HL-60/S4 (cell line): ENCODE measurements around the gene RMND5B.
"Not testable (repeated sequence)": the region's sequence is repeated elsewhere in the genome, so short reads cannot be mapped to it uniquely, and the experiment has no call there.

Experiments
- in situ Hi-C: fragments of 300-500 bp; cut with MboI; formaldehyde crosslinking; loops from 2 replicates; pipeline ENCODE4 v1.14.3; 2022; ENCODE audit warnings: low sequenced_read_pairs

The RMND5B gene

DNA sequence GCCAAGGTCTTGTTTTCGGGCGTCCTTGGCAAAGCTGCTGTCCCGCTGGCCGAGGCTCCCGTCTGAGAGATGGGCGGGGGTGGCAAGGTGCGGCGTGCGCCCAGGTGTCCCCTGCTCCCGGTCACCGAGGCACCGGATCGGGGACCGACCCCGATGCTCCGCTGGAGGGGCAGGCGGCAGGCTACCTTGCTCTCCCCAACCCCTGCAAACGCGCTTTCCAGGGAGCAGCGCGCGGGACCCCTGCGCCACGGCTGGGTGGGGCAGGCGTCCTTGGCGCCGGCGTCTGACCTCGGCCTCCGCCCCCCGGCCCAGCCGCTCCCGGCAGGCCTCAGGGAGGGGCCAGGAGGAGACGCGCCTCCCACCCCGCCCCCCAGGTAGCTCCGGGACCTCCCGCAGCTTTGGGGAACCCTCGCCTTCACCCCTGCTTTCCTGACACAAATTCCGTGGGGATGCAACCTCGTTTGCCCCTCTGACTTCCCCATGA is 16.9 kb upstream of the RMND5B start:
- in situ Hi-C loops: no loop called here

DNA sequence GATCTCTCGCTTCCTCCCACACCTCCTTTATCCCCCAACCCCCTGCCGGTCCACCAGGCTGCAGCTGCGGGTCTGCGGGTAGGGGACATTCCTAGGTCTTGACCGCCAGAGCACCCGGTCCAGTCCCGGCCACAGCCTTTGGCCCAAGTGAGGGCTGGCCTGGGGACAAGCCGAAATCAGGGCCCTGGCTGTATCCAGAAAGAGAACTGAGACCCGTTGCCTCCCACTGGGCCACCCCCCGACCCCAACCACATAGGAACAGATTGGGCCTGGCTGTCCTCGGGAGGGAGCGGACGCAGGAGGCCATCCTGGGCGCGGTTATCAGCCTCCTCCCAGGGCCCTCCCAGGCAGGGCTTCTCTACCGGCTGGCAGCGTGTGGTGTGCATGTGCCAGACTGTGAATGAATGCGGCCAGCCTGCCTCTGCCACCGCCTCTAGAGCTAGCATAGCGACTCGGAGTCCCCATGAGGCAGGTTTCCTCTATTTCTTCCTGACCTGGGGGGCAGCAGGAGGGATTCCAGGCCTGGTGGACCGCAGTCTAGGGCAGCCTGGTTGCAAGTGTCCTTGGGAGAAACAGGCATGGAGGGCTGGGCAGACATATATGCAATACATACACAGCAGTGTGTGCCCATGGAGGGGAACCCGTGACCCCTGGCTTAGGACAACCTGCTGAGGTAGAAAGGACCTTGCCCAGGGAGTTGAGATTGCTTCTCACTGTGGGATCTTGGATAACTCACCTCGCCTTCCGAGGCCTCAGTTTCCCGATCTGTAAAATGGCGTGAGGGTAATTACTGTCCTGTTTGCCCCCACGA is 16.3 kb upstream of the RMND5B start:
- in situ Hi-C loops: no loop called here

DNA sequence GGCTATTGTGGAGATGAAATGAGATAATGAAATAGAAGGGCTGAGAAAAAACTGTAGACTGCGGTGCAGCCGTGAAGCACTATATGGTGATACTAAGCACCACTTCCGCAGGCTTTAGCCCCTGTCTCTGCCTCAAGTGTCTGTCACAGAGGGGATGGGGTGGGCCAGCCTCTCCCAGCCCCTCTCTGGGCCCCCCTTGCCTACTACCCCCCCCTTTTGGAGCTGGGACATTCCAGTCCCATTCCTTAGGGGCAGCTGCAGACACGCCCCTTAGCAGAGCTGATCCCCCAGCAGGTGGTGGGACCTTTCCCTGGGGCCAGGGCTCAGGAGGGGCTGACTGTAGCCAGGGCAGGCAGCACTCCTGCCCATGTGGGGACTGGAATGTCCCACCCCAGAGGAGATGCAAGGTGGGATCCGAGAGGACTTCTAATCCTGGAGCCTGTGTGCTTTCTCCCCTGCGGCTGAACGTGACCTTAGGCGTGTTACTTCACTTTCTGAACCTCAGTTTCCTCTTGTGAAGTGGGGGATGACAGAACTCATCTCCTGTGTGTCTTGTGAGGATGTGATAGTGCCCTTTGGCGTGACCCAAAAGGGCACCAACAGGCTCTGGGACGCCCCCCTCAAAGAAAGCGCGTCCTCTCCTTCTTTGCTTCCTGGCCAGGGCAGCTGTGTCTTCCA is 15.5 kb upstream of the RMND5B start:
- in situ Hi-C loops: no loop called here

DNA sequence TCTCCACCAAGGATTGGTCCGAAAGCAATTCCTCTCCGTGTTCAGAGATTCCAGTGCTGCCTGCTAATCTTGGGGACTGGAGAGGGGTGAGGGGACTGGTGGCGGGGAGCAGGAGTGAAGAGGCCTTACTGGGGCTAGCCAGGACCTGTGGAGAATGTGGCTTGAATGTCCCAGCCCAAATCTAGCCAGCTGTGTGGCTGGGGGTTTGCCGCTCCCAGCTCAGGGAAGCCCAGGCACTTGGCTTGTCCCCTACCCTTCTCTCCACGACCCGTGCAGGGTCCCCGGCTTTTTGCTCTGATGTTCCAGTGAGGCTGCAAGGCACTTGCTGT is 15.0 kb upstream of the RMND5B start:
- in situ Hi-C loops: no loop called here

DNA sequence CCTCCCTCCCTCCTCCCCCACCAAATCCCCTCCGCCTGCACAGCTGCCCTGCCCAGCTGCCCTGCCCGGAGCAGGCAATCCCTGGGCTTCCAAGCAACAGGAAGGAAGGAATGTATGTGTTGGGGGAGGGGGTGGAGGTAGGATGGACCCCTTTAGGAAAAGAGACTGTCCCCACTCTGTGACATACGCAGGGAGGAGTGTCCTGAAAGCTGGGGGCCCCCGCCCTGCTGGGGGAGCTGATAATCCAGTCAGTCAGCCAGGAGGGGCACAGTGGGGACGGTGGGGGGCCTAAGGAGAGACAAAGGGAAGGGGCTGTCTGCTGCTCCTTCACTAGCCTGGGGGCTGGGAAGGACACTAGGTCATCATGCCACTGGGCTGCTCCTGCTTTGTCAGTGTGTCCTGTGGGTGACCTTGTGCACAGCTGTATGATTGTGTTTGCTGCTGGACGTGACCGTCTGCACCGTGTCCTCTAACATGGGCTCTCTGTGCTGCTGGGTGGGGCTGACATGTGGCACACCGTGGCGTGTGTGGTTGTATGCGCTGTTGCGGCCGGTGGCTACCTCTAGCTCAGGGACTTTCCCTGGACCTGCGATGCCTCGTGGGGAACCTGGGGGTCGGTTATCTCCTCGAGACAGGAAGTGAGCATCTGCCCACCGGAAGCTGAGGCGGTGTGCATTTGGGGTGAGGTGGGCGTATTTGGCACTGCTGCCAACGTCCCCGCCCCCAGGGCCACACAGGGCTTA is 14.5 kb upstream of the RMND5B start:
- in situ Hi-C loops: no loop called here

DNA sequence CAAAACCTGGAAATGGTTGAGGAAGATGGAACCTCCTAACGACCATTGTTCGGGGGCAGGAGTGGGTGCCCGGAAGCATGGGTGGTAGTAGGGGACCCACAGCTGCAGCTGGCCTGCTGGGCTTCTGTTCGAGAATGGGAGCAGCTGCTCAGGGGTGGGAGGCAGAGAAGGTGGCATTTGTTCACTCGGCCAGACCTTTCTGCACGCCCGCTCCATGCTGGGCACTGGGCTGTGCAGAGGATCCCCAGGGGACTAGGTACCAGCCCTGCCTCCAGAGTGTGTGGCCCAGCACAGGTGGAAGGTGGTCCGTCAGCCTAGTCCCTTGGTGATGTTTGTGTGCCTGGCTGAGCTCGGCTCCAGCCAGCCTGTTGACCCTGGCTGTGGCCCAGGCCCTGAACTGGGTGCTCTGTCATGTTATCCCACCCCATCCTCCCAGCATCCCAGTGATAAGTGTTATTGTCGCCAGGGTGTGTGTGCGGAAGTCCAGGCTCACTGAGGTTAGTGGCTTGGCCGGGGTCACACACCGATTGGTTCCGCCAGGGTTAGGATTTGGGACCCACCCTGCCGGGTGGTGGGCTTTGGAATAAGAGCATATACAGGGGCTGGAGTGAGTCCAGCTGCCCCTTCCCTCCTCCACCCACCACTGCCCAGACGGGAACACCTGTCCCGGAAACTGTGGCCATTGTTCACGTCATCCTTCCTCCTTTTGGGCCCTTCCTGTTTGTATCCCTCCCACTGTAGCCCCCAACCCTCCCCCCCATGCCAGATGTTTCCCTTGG is 12.7 kb upstream of the RMND5B start:
- in situ Hi-C loops: no loop called here

DNA sequence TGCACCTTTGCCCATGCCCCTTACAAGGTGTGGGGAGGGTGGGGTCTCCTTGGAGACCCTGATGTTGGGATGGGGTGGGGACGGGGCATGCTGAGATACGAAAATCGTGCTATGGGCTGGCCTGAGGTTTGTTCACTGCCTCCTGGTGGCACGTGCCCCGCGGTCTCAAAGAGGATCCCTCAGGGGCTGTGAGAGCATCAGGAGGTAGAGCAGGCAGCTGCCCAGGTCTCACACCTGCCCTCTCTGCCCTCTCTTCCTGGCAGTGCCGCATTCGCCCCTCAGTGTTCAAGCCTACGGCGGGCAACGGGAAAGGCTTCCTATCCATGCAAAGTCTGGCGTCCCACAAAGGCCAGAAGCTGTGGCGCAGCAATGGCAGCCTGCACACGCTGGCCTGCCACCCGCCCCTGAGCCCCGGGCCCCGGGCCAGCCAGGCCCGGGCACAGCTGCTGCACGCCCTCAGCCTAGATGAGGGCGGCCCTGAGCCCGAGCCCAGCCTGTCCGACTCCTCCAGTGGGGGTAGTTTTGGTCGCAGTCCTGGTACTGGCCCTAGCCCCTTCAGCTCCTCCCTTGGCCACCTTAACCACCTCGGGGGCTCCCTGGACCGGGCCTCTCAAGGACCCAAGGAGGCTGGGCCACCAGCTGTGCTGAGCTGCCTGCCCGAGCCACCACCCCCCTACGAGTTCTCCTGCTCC is 10.8 kb upstream of the RMND5B start:
- in situ Hi-C loops: no loop called here

DNA sequence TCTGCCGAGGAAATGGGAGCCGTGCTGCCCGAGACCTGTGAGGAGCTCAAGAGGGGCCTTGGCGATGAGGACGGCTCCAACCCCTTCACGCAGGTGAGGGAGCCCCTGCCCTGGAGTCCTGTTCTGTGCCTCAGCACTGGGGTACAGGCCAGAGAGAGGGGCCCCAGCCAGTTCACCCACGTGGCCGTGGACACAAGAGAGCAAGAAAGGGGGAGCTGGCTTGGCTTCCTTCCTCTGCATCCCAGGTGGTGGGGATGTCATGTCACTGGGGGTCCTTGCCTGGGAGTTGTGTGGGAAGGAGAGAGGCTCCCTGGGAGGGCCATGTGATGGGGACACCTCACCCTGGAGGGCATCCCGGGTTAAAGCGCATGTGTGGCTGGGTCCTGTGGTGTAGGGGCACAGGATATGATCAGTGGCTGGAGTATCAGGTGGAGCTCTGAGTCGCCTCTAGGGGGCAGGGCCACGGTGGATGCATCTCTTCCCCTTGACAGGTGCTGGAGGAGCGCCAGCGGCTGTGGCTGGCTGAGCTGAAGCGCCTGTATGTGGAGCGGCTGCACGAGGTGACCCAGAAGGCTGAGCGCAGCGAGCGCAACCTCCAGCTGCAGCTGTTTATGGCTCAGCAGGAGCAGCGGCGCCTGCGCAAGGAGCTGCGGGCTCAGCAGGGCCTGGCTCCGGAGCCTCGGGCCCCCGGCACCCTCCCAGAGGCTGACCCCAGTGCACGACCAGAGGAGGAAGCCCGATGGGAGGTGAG is 10.0 kb upstream of the RMND5B start:
- in situ Hi-C loops: no loop called here

DNA sequence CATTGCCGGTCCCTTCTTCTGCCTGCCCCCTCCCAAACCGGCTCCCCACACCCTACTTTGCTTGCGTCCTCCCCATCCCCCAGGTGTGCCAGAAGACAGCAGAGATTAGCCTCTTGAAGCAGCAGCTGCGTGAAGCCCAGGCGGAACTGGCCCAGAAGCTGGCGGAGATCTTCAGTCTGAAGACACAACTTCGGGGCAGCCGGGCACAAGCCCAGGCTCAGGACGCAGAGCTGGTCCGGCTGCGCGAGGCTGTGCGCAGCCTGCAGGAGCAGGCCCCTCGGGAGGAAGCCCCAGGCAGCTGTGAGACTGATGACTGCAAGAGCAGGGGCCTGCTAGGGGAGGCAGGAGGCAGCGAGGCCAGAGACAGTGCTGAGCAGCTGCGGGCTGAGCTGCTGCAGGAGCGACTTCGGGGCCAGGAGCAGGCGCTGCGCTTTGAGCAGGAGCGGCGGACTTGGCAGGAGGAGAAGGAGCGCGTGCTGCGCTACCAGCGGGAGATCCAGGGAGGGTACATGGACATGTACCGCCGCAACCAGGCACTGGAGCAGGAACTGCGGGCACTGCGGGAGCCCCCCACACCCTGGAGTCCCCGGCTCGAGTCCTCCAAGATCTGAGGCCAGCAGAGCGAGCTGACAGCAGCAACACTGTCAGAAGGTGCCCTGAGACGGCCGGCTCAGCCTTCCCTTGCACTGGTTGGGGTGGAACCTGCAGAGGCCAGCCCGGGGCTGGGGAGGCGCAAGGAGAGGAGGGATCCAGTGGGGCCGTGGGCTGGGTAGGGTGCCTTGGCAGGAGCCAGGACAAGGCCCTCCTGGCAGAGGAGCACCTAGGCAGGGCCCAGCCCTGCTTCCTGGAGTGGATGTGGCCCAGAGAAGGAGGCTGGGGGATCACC is 9.2 kb upstream of the RMND5B start:
- in situ Hi-C loops: no loop called here

DNA sequence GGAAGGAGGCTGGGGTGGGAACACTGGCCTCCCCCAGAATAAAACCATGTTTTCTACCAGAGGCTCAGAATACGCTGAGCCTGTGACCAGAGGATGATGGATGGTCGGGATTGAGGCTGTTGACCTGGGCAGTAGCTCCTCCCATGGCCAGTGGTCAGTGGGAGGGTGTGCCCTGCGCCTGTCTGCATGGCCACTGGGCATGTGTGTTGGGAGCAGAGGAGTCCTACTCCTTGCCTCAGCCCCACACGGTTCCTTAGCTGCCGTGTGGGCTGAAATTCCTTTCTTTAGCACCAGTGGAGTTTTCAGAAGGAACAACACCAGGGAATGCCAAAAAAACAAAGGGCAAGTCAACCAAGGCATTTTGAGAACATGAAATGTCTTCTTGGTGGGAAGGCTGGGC is 8.5 kb upstream of the RMND5B start:
- in situ Hi-C loops: no loop called here

DNA sequence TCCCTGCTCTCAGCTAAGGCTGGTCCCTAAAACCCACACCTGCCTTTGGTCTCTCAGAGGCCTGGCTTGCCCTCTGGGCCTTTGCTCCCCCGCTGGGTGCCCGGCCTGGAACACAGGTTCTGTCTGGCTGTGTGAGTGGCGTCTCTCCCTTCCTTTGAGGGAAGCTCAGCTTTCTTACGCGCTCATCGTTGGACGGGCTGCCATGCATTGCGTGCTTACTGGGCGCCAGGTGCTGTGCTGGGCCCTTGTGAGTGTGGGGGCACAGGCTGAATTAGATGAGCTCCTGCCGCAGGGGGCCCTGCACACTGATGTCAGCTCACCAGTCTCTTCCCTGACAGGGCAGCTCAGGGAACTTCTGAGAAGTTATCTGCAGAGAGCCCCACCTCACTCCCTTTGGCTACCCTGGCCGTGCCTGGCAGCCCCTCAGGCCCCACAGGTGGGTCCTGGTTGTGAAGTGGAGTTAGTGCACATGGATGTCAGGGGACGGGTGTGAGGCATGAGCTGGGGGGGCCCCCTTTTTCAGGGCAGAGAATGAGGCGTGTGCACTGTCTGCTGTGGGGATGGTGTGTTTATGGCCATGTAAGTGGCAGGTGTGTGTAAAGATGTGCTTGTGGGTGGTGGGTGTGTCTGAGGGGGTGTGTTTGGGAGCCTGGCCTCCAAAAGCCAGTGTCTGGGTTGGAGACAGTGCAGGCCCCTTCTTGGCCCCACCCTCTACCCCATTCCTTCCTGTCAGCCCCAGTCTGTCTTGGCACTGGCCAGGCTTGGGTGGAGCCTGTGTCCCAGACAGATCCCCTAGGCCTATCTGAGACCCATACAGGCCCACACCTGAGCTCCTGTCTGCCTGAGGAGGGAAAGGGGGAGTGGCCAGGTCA is 7.5 kb upstream of the RMND5B start:
- in situ Hi-C loops: no loop called here

DNA sequence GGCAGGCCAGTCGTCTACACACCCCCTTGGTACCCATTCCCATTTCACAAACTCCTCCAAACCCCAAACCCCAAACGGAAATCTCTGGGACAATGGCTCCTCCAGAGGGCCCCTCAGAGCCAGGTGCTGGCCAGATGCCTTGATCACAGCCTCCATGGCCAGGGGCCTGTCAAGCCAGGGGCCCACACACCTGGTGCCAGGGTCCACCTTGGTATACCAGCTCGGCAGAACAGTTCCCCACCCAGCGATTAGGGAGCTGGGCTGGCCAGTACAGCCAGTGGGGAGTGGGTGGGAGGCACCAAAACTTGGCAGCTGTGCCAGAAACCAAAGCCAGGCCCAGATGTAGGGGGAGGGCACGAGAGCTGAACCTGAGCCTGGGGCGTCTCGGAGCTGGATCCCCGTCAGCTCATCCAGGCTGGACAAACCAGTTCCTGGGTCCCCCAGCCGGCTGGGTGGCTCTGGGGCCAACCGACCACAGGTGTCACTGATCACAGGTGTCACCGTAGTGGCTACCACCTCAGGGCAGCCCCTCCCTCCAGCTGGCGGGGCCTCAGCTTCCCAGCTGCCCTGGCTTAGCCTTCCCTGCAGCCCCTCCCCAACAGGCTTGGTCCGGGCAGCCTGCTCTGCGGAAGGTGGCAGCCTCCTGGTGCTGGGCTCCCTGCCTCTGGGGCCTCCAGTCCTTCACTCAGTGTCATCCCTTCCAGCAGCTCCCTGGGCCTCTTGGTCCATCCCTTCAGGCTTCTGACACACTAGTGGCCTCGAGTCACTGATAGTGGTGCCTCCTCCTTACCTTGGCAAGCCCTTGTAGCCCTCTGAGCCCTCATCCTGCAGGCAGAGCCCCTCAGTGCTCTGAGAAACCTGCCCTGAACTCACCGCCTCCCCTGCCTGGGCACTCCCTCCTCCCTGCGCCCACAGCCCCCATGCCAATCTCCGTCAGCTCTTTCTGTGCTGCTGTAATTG is 6.6 kb upstream of the RMND5B start:
- in situ Hi-C loops: no loop called here

DNA sequence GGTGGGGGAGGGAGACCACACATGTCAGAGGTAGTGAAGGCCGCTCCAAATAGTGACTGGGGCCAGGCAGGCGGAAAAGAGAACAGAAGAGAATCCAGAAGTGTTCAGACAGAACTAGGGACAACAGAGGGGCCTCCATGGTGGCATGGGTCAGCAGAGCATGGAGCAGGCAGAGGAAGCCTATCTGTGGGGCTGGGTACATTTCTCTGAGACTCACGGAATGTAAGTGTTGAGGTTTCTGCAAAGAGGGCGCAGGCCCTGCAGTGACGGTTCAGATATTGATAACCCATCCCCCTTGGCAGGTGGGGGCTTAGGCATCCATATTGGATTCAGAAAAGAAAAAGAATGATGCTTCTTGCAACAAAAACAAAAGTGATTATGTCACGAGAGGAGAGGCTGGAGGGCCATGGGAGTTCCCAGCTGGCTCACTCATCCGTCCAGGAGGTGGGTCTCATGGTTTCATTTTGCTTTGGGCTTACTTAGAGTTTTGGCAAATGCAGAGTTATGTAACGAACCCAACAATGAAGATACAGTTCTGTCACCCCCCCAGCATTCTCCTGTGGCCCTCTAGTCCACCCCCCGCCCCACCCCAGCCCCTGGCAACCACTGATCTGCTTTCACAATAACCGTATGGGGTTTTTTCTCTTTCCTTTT is 5.4 kb upstream of the RMND5B start:
- in situ Hi-C loops: no loop called here

DNA sequence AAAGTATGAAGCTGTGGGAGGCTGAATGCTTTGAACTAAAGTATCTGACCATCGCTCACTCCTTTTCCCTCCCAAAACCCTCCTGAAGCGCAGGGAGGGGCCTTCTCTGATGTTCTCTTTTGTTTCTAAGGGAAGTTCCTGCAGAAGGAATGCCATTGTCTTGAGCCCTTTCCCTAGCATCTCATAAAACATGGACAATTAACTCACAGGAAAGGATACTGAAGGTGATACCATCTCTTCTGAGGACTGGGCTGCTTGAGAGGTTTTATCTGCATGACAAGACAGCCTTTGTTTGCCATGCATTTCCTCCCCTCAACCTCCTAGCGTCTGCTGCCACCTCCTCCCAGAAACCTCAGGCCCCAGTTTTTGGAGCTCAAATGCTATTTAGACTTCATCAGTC is 4.3 kb upstream of the RMND5B start:
- in situ Hi-C loops: no loop called here

DNA sequence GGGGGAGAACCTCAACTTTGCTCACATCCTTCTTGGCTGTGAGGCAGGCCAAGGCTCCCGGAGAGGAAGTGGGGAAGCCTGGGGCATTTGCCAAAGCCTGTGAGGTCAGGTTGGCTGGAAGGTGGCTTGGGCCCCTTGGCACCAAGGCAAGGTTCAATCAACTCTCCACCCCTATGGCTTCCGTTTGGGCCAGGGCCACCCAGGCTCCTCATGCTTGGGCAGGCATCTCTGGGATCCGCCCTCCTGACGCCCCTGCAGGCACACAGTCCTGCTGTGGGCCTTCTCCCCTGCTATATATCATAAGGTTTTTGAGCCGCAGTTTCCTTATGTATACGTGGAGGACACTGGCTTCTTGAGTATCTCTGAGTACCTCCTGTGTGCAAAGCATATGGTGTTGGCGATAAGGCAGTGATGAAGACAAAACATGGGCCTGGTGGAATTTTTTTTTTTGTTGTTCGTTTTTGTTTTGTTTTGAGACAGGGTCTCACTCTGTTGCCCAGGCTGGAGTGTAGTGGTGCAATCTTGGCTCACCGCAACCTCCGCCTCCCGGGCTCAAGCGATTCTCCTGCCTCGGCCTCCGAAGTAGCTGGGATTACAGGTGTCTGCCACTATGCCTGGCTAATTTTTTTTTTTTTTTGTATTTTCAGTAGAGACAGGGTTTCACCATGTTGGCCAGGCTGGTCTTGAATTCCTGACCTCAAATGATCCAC is 3.4 kb upstream of the RMND5B start:
- in situ Hi-C loops: not testable (repeated sequence)

DNA sequence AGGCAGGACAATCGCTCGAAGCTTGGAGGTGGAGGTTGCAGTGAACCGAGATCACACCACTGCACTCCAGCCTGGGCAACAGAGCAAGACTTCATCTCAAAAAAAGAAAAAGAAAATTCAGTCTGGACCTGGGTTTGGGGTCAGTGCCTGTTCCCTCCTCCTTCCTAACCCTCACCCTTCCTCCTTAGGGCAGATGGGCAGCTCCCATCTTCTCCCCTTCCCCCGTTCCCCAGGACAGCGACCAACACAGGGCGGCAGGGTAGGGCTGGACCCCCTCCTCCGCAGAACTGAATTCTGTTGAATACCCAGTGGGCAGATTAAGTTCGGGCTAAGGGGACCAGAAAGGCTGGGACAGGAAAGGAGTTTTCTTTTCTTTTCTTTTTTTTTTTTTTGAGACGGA is 1.5 kb upstream of the RMND5B start:
- in situ Hi-C loops: no loop called here
